HG02870 (cell line): ENCODE data around the gene NF2.

Experiments used
- ATAC-seq: cut with Tn5 transposase; IDR thresholded peaks from one replicate; pipeline ENCODE4 v1.9.1; 2021; ENCODE audit warnings: mild to moderate bottlenecking, moderate library complexity; ENCODE audit not compliant: unreplicated experiment

Gene NF2

GRCh38 chr22:29737251-29738117 is 134.1 kb downstream of the NF2 start:
- ATAC-seq, result no peak

GRCh38 chr22:29738118-29738815 is 134.8 kb downstream of the NF2 start:
- ATAC-seq, result no peak

GRCh38 chr22:29739346-29739875 is 136.0 kb downstream of the NF2 start:
- no peak for ATAC-seq

GRCh38 chr22:29740216-29740615 is 136.8 kb downstream of the NF2 start:
- ATAC-seq, result no peak

GRCh38 chr22:29741926-29742325 is 138.5 kb downstream of the NF2 start:
- no peak for ATAC-seq

GRCh38 chr22:29742326-29742725 is 138.9 kb downstream of the NF2 start:
- ATAC-seq, result no peak

GRCh38 chr22:29744902-29745301 is 141.5 kb downstream of the NF2 start:
- no peak for ATAC-seq

GRCh38 chr22:29747832-29748231 is 144.4 kb downstream of the NF2 start:
- ATAC-seq, result no peak
